GM19035 (cell line): ENCODE data around the gene APH1A.
"Not testable (repeated sequence)": the region's sequence is repeated elsewhere in the genome, so short reads cannot be mapped to it uniquely, and the experiment has no call there.

Experiments
- ATAC-seq: cut with Tn5 transposase; IDR thresholded peaks from one replicate; pipeline ENCODE4 v1.9.1; 2021; ENCODE audit not compliant: unreplicated experiment

APH1A gene

DNA sequence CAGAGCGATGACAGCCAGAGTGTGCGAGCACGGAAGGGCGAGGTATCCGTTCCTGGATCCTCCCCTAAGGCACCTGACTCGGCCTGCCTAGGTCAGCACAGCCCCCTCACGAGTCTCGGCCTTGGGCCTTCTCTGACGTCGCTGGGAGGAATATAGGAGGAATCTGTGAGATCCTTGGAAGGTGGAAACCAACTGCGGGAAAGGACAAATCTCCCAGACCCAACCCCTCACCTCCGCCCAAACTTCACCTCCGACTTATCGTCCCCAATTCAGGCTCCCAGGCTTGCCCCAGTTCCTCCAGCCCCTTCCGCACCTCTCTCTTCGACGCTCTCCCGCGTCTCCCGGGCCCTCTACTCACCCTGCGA lies 494 bp downstream of the APH1A start:
- ATAC-seq, result peak; percentile 19

DNA sequence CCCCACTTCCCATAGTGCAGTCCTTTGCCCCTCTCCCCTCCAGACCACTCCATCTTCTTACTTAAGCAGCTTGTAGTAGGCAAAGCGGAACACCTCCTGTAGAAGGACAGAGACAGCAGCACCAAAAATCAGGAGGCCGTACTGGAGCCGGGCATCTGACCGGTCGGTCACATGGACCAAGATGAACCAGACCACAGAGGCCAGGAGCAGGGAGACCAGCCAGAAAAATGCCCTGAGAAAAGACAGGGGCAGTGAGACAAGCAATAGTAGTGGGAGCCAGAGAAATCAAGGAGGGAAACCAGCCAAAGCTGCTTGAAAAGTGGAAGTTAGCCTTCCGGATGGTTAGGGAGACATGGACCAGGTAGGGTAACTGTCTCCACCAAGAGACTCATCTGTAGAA lies 920 bp downstream of the APH1A start:
- ATAC-seq, result no peak

DNA sequence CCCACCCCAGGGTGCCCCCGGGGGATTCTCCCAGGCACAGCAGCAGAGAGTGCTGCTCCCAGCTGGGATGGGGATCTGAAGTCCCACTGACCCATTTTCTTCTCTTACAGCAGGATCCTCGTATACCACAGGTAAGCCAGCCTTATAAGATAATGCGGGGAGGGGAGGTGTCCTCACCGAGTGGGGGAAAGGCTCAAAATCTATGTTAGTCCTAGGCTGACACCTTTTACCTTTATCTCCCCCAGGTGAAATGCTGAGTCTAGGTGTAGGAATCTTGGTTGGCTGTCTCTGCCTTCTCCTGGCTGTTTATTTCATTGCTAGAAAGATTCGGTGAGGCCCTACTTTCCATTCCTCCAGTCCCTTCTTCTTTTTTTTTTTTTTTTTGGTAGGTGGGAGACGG lies 5.3 kb downstream of the APH1A start:
- no peak for ATAC-seq

DNA sequence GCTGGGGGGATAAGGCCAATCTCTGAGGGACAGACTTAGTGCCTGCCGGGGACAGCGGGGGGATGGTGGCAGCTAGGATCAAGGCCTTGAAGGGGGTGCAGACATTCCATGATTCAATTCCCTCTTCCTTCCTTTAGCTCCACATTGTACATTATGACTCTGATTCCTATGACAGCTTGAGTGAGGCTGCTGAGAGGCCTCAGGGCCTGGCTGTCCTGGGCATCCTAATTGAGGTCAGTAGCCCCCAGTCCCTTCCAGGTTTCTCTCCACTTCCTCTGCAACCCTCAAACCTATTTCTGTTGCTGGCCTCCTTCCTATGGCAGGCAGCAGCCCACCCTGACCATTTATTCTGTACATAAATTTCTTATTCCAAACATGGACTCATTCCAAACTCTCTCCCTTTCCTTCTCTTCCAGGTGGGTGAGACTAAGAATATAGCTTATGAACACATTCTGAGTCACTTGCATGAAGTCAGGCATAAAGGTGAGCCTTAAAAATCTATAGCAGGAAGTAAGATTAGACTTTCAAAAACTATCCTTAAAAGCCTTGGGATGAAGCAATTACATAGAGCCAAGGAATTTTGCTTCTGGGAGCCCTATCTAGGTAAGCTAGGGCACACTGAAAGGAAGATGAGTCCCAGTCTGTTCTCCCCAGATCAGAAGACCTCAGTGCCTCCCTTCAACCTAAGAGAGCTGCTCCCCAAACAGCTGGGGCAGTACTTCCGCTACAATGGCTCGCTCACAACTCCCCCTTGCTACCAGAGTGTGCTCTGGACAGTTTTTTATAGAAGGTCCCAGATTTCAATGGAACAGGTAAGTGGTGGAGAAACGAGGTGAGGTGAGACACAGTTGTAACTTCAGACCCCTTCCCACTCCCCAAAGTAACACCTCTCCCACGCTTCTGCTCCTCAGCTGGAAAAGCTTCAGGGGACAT lies 6.2 kb downstream of the APH1A start:
- ATAC-seq, result no peak

DNA sequence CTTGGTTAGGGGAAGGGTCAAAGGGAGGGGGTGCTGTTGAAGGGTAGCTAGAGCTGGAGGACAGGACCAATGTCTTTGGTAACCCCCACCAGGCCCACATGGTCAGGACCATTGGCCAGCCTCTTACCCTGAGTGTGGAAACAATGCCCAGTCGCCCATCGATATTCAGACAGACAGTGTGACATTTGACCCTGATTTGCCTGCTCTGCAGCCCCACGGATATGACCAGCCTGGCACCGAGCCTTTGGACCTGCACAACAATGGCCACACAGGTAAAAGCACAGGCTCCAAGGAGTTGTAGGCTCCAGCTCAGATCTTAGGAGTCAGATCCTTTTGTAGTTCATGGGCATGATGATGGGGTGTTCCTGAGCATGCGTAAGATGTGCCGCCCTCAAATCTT lies 7.4 kb downstream of the APH1A start:
- no peak for ATAC-seq

DNA sequence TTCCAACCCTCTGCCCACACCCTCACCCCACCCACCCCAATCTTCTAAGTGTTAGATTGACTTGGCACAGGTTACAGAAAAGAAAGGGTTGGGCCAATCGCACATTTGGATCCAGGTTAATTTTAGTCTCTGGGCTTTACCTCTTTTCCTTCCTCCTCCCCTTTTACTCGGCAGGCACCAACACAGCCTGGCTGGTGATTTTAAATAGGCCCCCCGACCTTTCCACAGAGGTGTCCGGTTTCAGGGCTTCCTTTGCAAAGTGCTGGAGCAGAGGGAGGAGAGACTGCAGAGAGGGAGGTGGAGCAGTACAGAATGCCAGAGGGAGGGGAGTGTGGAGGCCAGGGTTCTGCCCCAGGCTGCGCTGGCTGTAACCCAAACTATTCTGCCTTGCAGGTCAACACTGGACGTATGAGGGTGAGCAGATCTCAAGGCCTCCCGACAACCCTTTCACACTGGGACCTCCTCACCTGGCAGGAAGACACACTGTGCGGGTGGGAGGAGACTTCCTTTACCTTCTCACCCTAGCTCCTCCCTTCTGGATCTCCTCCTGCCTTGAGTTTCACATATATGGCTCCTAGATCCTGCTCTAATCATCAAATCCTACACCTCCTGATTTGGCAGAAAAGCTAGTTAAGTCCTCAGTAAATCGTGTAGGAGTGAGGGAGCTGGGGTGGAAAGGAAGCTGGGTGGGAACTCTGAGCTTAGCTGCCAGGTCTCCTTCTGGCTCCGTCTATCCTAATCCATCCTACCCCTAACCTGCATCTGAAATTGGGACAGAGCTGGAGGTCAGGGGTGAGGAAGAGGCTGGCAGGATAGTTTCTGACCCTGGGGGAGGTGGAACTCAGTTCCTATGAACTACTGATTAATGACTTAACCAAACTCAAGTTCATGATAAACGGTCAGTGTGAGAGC lies 8.8 kb downstream of the APH1A start:
- no peak for ATAC-seq

DNA sequence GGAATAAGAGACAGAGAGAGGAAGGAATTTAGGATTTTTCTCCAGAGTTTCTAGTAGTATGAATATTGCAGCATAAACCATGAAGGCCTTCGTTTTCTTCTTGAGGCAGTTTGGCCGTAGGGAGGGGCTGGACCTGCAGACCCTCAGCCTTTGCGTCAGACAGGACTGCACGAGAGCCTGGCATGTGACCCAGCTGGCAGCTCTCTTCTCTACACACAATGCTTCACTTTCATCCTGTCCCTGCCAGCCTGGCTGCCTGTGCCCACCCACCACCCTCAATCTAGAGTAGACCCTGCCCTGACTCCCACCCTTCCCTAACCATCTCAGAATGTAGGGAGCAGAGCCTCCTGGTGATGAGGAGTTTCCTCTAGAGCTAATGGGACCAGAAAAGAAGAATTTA lies 9.6 kb downstream of the APH1A start:
- no peak for ATAC-seq

DNA sequence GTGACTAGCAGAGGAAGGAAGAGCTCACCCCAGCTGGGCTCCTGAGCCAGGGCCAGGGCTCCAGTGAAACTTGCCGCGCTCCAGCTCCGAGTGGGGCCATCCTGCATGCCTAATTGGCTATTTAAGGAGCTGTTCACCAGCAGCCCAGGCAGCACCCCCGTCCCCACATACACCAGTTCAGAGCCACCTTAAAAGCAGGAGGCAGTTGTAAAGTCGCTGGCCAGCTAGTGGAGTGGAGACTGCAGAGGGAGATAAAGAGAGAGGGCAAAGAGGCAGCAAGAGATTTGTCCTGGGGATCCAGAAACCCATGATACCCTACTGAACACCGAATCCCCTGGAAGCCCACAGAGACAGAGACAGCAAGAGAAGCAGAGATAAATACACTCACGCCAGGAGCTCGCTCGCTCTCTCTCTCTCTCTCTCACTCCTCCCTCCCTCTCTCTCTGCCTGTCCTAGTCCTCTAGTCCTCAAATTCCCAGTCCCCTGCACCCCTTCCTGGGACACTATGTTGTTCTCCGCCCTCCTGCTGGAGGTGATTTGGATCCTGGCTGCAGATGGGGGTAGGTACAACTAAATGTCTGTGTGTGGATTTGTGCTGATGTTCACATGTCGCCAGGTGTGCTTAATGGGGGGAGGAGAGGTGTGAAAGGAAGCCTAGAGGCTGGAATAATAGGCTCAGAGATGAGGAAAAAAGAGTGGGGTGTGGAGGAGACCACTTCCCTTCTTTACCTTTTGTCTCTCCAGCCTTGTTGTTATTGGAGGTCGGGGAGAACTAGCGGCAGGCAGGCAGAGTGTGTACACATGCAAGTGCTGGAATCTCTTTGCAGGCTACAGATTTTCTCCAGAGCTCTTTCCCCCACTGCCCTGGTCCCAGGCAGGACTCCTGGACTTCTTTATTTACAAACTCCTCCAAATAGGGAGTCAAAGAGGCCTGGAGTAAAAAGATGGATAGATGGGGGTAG lies 10.9 kb downstream of the APH1A start, which contains the start of gene CA14:
Gene CA14 (plus strand): TSS at position 151 of the 962 bp plus-strand sequence. CDS start 355 bp downstream, at position 506.
- no peak for ATAC-seq

DNA sequence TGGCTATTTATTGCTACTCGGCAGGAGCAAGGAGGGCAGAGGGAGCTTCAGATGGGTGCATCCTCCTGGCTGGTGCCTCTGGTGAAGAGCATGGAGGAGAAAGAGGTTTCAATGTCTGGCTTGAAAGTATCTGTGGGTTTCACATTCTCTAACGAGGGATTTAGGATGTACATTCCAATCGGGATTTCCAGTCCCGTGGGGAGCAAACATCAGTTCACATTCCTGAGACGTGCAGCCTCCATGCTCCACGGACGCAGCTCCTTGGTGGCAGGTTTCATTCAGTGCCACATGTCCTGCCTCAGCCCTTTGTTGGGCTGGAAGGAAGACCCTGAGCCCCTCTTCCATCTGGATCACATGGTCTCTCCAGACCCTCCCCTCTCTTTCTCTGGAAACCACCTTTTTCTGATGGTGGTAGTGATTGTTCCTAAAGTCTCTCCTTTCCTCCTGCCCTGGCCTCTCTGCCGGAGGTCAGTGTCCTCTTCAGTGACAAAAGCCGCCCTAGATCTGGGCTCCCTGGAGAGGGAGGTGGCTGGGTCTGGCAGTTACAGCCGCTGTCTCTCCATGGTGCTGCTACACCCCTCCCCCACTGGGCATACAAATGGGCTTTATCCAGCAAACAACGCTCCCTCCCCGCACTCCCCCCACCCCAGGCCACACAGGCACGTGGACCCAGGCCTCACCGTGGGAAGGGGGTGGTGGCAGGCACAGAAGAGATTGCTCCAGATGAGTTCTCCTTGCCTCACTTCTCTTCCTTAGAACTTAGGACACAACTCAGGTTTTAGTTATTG lies 12.1 kb downstream of the APH1A start:
- ATAC-seq, result no peak

DNA sequence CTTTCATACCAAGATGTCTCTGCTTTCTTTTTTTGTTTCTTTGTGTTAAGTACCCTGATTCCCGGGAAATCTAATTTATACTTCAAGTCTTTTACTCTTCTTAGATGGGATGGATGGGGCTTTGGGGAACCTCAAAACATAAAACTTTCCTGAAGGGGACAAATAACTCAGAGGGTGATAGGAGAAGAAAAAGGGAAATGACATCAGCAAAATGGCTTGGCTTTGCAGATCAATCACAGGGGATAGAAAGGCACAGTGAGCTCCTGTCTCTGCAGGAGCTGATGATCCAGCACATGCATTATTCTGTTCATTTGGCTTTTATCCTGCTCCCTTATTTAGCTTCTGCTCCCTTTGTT lies 12.6 kb downstream of the APH1A start:
- ATAC-seq, result no peak

DNA sequence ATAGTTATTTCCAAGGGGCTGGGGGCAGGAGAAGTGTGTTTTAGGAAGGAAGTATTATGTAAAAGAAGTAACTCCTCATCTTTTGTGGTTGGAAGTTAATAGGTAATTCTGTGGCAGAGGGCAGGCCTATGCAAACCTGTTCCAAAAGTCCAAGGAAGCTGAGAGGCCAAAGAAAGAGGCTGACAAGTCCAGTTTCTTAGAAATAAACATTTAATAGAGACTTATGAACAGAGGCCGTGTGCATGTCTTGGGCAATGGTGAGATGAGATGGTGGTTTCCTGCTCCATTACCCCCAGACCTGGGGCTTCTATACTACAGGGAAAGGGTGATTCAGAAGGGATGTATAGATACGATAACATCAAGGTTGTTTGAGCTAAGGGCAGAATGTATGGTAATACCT lies 18.9 kb downstream of the APH1A start:
- no peak for ATAC-seq

DNA sequence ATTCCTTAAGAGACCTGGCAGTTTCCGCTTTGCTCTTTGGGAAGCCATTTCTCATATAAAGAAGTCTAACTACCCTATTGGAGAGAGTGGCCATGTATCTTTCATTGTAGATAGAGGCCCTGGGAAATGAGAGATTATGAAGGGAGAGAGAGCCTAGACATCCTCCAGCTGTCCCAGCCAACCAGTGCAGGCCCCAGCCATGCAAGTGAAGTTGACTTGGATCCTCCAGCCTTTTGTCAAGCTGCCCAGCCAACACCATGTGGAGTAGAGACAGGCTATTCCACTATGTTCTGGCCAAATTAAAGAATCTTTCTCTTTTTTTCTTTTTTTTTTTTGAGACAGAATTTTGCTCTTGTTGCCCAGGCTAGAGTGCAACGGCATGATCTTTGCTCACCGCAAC lies 25.8 kb downstream of the APH1A start:
- no peak for ATAC-seq

DNA sequence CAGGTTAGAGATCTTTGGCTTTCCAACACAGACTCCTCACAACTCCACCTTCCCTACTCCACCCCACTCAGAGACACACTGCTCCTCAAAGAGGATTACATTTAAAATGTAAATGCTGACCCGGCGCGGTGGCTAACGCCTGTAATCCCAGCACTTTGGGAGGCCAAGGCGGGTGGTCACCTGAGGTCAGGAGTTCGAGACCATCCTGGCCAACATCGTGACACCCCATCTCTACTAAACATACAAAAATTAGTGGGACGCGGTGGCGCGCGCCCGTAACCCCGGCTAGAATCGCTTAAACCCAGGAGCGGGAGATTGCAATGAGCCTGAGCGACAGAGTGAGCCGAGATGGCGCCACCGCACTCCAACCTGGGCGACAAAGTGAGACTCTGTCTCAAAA lies 31.1 kb downstream of the APH1A start:
- ATAC-seq, result no peak

DNA sequence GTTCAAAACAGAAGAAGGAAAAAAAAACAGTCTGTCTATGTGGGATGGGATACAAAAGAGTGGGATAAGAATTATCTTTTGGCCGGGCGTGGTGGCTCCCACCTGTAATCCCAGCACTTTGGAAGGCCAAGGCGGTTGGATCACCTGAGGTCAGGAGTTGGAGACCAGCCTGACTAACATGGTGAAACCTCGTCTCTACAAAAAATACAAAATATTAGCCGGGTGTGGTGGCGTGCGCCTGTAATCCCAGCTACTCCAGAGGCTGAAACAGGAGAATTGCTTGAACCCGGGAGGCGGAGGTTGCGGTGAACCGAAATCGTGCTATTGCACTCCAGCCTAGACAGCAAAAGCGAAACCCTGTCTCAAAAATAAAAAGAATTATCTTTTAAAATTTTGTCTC lies 31.6 kb downstream of the APH1A start:
- not testable (repeated sequence) for ATAC-seq

DNA sequence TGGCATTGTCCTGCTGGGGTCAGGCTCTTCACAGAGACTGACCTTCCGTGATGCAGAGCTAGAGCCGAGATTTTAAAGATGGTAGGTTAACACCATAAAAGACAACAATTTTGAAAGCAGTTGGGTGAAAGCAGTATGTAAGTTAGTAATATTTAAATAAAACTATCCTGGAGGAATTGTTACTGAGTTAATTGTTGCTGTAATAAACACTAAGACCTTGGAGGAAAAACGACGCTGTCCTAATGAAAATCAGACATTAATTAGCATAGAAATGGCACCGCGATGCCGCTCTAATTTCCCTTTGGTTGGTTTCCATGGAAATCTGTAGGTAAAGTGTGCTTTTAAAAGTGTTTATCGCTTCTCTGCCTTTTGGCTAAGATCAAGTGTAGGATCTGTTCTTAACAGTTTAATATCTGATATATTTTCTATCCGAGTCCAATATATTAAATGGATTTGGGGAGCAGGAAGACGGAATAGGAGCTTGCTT lies 32.2 kb downstream of the APH1A start:
- no peak for ATAC-seq

DNA sequence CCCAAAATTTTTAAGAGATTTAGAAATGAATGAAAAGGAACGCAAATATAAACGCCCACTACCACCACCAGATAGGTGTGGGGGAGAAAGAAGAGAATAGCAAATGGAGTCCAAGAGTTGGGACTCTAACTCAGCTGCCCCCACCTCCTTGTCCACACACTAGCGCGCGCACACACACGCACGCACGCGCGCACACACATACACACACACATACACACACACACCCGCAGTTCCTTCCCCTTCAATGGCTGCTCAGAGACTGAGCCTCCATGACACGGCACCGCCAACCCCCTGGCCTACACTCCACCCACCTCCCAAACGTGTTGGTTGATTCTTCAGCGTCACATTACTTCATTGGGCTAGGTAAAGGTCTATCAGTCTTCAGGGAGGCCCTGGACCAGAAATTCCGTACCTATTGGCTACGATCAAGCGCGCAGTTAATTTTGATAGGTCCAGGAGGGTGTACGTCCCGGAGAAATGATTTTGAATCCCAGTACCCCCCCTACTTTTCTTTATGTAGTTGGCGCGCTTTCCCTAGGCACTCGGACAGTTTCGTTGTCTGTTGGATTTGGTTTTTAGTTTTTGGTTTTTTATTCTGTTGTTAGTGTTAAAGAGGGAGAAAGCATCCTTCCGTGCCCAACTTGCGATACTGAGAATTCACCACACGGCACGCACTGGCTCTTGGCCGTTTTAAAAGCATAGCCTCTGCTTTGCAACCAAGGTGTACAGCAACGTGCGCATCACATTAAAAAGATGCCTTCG lies 32.8 kb downstream of the APH1A start, which contains the start of gene ANP32E:
Gene ANP32E (minus strand): TSS at position 261 of the 762 bp plus-strand sequence. CDS start 326 bp downstream, outside the sequence.
- ATAC-seq, result peak; percentile 88

DNA sequence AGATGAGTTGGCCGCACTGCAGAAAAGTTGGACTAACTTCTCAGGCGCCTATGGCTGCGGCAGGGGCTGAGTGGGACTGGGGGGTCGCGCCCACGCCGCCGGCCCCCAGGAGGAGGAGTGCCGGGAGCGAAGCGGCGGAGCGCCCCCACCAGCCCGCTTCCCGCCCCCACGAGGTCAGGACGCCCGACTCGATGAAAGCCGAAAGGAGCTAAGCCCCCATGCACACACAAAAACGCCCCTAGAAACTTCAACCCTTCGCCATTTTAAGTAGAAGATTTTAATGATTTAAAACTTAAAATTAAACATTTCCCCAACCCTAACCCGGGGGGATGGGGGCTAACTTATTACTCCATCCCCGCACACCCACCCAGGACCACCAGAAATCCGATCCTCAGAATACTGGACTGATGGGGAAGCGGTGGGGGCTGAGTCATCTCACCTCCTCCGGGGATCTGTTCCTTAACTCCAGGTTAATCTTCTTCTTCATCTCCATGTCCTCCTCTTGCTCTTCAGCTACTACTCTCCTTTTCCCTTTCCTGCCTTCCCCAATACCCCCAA lies 33.4 kb downstream of the APH1A start:
- peak; percentile 1 for ATAC-seq

DNA sequence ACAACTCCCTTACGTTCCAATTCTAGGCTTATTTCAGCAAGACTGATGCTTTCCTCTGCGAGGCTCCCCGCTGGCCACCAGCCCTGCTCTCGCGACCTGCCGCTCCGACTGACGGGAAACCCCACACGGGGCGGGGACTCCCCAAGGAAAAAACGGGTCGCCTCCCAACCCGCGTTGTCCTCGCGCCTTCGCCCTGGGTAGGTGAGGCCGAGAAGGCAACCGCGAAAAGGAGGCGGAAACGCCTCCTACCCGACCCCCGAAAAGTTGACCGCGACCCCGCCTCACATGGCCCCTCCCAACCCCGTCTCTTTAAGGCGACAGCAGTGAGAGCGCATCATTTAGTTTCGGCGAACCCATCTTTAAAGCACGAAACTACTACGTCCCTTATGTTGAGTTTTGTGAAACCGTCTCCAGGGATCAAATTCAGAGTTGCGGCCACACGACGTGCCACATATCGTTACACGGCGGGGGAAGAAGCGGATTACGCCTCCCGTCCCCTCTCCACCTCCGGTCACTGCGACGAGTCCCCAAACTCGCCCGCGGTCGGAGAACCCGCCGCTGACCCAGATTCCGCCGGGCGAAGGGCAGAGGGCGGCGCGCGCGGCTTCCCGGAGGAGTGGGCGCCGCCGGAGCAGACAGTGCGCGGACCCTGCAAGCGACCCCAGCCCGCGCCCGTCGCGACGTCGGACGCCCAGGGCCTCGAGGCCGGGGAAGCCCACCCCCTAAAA lies 34.1 kb downstream of the APH1A start:
- peak; percentile 54 for ATAC-seq
